ENCODE measurements around the gene SMARCD3.

SMARCD3 gene

GRCh38 chr7:151244196-151244840 is 4.2 kb downstream of the SMARCD3 start:
- H3K4me1 ChIP-seq: peaks cover 0 to 52% (median 46%) of the 10 kb centered on the region in 4 donors
- intact Hi-C loops (cut with DNase I; ENCODE audit: low total_unique reads): no loop called here
- no peak overlapping the region for H3K4me3 ChIP-seq

DNA sequence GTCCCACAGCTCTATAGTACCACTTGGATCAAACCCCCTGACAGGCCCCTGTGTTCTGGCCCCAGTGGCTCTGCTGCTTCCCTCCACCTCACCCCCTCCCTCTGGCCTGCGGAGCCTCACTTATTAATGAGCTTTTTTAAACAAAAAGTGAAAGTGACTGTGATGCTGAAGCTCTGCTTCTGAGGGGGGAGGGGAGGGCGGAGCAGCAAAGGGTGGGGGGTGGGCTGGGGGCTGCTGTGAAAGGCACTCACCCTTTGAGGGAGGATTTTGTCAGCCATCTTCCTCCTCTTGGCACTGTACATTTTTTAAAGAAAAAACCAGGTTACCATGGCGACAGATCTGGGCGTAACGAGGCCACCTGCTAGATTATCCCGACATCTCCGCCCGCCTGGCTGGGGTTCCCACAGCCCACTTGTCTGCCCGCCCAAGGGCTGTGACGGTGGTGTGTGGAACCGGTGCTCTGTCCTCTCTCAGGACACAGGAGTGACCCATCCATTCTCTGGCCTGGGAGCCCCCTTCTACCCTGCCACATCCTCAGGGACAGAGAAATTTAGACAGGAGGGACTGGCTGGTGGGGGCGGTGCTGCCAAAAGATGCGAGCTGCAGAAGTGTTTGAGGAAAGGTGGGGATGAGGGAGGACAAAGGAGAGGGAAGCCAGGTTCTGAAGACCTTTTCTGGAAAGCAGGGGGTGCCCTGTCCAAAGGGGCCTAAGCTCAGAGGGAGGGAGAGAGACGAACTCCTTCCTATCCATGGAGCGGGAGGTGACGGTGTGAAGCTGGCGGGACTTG is 4.9 kb downstream of the SMARCD3 start:
- no peak for DNase-seq
- TF ChIP-seq, protein P1, sequence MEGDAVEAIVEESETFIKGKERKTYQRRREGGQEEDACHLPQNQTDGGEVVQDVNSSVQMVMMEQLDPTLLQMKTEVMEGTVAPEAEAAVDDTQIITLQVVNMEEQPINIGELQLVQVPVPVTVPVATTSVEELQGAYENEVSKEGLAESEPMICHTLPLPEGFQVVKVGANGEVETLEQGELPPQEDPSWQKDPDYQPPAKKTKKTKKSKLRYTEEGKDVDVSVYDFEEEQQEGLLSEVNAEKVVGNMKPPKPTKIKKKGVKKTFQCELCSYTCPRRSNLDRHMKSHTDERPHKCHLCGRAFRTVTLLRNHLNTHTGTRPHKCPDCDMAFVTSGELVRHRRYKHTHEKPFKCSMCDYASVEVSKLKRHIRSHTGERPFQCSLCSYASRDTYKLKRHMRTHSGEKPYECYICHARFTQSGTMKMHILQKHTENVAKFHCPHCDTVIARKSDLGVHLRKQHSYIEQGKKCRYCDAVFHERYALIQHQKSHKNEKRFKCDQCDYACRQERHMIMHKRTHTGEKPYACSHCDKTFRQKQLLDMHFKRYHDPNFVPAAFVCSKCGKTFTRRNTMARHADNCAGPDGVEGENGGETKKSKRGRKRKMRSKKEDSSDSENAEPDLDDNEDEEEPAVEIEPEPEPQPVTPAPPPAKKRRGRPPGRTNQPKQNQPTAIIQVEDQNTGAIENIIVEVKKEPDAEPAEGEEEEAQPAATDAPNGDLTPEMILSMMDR (IDR thresholded peaks at IDR 0.05): no peak
- Histone ChIP-seq H3K27me3 (no peaks in the 10 kb centered on the region), H3K4me3 (no peak overlapping the region), H3K27ac (no peak overlapping the region), H3K36me3 (peaks cover 15 to 45% (median 38%) of the 10 kb centered on the region in 3 donors), H3K4me1 (peaks cover 0 to 51% (median 45%) of the 10 kb centered on the region in 4 donors), H3K9me3 (no peaks in the 10 kb centered on the region)
- intact Hi-C loops (cut with DNase I; ENCODE audit: low total_unique reads): no loop called here

More at GRCh38 chr7:151244196-151244840, 4.2 kb downstream of the SMARCD3 start:
- H3K9me3 ChIP-seq: no peaks in the 10 kb centered on the region
- peak overlapping the region in 1 of 2 donors; percentile 98 for H3K27ac ChIP-seq
- no peaks in the 10 kb centered on the region for H3K27me3 ChIP-seq
- peaks cover 8 to 38% (median 30%) of the 10 kb centered on the region in 3 donors for H3K36me3 ChIP-seq
- TF ChIP-seq, protein P1 (IDR thresholded peaks at IDR 0.05): peak; percentile 73 to 94
- DNase-seq: no peak

GRCh38 chr7:151243045-151243349 is 5.5 kb downstream of the SMARCD3 start:
- Histone ChIP-seq H3K4me3 (no peak overlapping the region), H3K4me1 (peaks cover 0 to 51% (median 45%) of the 10 kb centered on the region in 4 donors), H3K9me3 (no peaks in the 10 kb centered on the region), H3K27me3 (no peaks in the 10 kb centered on the region), H3K27ac (no peak overlapping the region), H3K36me3 (peaks cover 21 to 51% (median 44%) of the 10 kb centered on the region in 3 donors)
- TF ChIP-seq, protein P1 (IDR thresholded peaks at IDR 0.05): no peak
- intact Hi-C loops (cut with DNase I; ENCODE audit: low total_unique reads): no loop called here
- no peak for DNase-seq

DNA sequence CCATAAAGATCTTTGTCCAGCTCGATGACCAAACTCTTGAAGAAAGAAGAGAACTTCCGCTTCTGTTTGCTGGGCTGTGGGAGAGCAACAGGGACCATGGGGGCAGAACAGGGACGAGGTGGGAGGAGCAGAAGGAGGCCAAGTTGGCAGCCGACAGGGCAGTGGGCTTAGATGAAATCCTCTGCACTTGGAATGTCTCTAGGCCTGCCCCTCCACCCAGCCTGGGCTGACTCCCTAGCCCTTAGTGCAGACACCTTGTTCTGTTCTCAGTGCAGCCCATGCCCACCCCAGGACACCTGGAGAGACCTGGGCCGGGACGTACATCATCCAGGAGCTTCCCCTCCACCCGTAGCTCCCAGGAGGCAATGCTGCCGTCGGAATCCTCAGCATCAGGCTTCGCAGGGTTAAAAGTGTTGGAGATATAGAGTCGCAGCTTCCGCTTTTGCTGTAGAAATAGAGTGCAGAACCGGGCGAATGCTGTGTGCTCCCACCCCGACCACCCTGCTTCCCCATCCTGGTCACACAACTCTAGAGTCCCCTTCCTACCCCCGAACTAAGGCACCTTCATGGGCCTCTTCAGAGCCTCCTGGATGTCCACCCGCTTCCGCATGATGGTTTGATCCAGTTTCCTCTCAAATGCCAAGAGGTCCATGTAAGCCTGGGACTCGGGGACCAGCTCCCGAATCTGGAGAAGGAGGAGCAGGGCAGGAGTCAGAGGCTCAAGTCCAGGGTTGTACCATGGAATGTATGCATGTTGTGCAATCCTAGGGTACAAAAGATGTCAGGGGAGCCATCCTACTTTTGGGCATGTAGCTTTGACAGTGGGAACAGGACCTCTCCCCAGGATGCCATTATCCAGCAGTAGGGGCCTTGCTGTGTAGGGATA is 6.1 kb downstream of the SMARCD3 start:
- intact Hi-C loops (cut with DNase I; ENCODE audit: low total_unique reads): no loop called here
- Histone ChIP-seq H3K4me1 (peaks cover 0 to 46% (median 40%) of the 10 kb centered on the region in 4 donors), H3K27ac (no peak overlapping the region), H3K27me3 (no peaks in the 10 kb centered on the region), H3K4me3 (no peak overlapping the region), H3K36me3 (peaks cover 26 to 57% (median 50%) of the 10 kb centered on the region in 3 donors), H3K9me3 (no peaks in the 10 kb centered on the region)
- TF ChIP-seq, protein P1 (IDR thresholded peaks at IDR 0.05): no peak
- DNase-seq: no peak

GRCh38 chr7:151241755-151242096 is 6.8 kb downstream of the SMARCD3 start:
- Histone ChIP-seq H3K27ac (no peak overlapping the region), H3K36me3 (peaks cover 26 to 64% (median 56%) of the 10 kb centered on the region in 3 donors), H3K4me3 (no peak overlapping the region), H3K9me3 (no peaks in the 10 kb centered on the region), H3K27me3 (no peaks in the 10 kb centered on the region), H3K4me1 (peaks cover 0 to 39% (median 33%) of the 10 kb centered on the region in 4 donors)
- intact Hi-C loops (cut with DNase I; ENCODE audit: low total_unique reads): no loop called here
- no peak for DNase-seq
- TF ChIP-seq, protein P1 (IDR thresholded peaks at IDR 0.05): no peak
